GM12878 (cell line): Measurements from ENCODE around the gene ADSS2. TPM values are rescaled to one million over a fixed set of nuclear protein-coding genes. Genes with fewer than 3 reads are reported as not detected.

Experiments
- ATAC-seq: fragments of 200-7000 bp; cut with Tn5 transposase; 3 replicates; pipeline ENCODE4 v1.9.1; 2020; ENCODE audit warnings: mild to moderate bottlenecking, moderate library complexity
- BruUV-seq: library from RNA; stranded (reverse); fragments of 400-500 nt; replicated peaks from 2 replicates; lab custom pipeline; 2021; lab: Mats Ljungman, UMichigan
- CTCF ChIA-PET: fragments of 300-600 bp; sonication (Branson Sonifier 250); formaldehyde crosslinking; extraction: SDS; loops from one replicate; lab custom pipeline; 2021; ENCODE audit warnings: inconsistent platforms; lab: Yijun Ruan, JAX
- POLR2A ChIA-PET: fragments of 350-600 bp; formaldehyde crosslinking; extraction: SDS; loops from one replicate; lab custom pipeline; 2021; ENCODE audit warnings: inconsistent platforms; lab: Charles Lee
- RAD21 ChIA-PET: fragments of 300-600 bp; sonication (Branson Sonifier 250); formaldehyde crosslinking; loops from one replicate; lab custom pipeline; 2023; ENCODE audit warnings: antibody characterized with exemption; ENCODE audit not compliant: unreplicated experiment; lab: Charles Lee
- SMC1A ChIA-PET: fragments of 300-600 bp; sonication (Branson Sonifier 250); formaldehyde crosslinking; loops from one replicate; lab custom pipeline; 2023; ENCODE audit not compliant: unreplicated experiment, uncharacterized antibody; lab: Charles Lee
- DNase-seq: peaks from one replicate; pipeline ENCODE4 v3.0.0-alpha.2; 2011; ENCODE audit warnings: low read depth, low spot score
- FAIRE-seq: peaks from 3 replicates; lab custom pipeline; 2011; peaks lifted over from hg19 to GRCh38; lab: Jason Lieb, UNC
- H2AFZ ChIP-seq: 2 replicates; pipeline ENCODE4 v1.6.0; 2011; ENCODE audit warnings: low read depth, low read length, control low read depth; ENCODE audit not compliant: control insufficient read depth
- H3K27ac ChIP-seq: 2 replicates; pipeline ENCODE4 v1.5.1; 2011; ENCODE audit warnings: control low read depth; ENCODE audit not compliant: control insufficient read depth, insufficient read depth
- H3K27me3 ChIP-seq, 2 experiments: replicated peaks in 1 of 2; 2 replicates each; pipeline versions ENCODE4 v1.6.0 to v1.6.1; 2011; ENCODE audit warnings: low read length in 1 of 2; ENCODE audit not compliant: control insufficient read depth in 2 of 2, insufficient read depth in 2 of 2
- H3K36me3 ChIP-seq, 2 experiments: 2 replicates each; pipeline ENCODE4 v1.5.1; 2011; ENCODE audit warnings: low read length in 1 of 2; ENCODE audit not compliant: control insufficient read depth in 2 of 2, insufficient read depth in 2 of 2
- H3K4me1 ChIP-seq: 2 replicates; pipeline ENCODE4 v1.6.1; 2011; ENCODE audit warnings: mild to moderate bottlenecking, low read length, moderate library complexity, mixed read lengths; ENCODE audit not compliant: control insufficient read depth, insufficient read depth
- H3K4me2 ChIP-seq: 2 replicates; pipeline ENCODE4 v1.6.0; 2011; ENCODE audit warnings: control low read depth; ENCODE audit not compliant: control insufficient read depth, insufficient read depth
- H3K4me3 ChIP-seq: fragments of 200-600 bp; sonication (generic); 2 replicates; pipeline ENCODE4 v1.5.1; 2016
- H3K79me2 ChIP-seq: 2 replicates; pipeline ENCODE4 v1.6.0; 2011; ENCODE audit warnings: low read length; ENCODE audit not compliant: control insufficient read depth, insufficient read depth
- H3K9ac ChIP-seq: 2 replicates; pipeline ENCODE4 v1.8.0; 2011; ENCODE audit warnings: low read length, control low read depth, mixed read lengths; ENCODE audit not compliant: control insufficient read depth, insufficient read depth
- H3K9me3 ChIP-seq: replicated peaks from 3 replicates; pipeline ENCODE4 v1.5.1; 2011; ENCODE audit warnings: mild to moderate bottlenecking, low read length; ENCODE audit not compliant: control insufficient read depth, insufficient read depth
- H4K20me1 ChIP-seq: 2 replicates; pipeline ENCODE4 v1.6.0; 2011; ENCODE audit not compliant: control insufficient read depth, insufficient read depth
- CTCF ChIP-seq, 3 experiments: IDR thresholded peaks in 2 of 3; conservative IDR thresholded peaks in 1 of 3; 2 replicates each; pipeline ENCODE4 v1.5.1; 2011; ENCODE audit warnings: low read depth in 3 of 3, low read length in 3 of 3, mild to moderate bottlenecking in 3 of 3, control low read depth in 2 of 3, moderate library complexity in 2 of 3, inconsistent platforms in 1 of 3, mixed read lengths in 1 of 3; ENCODE audit not compliant: control insufficient read depth in 2 of 3, insufficient read depth in 1 of 3; ENCODE audit errors: extremely low read depth in 1 of 3
- FOXM1 ChIP-seq: IDR thresholded peaks from 2 replicates; pipeline ENCODE4 v1.6.1; 2012; ENCODE audit warnings: low read depth, mild to moderate bottlenecking, inconsistent platforms, low read length, moderate library complexity
- PBX3 ChIP-seq: IDR thresholded peaks from 2 replicates; pipeline ENCODE4 v1.6.1; 2011; ENCODE audit warnings: mild to moderate bottlenecking, low read depth, low read length, moderate library complexity; ENCODE audit not compliant: insufficient replicate concordance
- SMAD5 ChIP-seq: IDR thresholded peaks from 2 replicates; pipeline ENCODE4 v1.6.1; 2016; ENCODE audit warnings: antibody characterized with exemption, low read depth
- SP1 ChIP-seq: IDR thresholded peaks from one replicate; pipeline ENCODE4 v1.6.1; 2011; ENCODE audit warnings: low read depth, low read length
- SREBF2 ChIP-seq: IDR thresholded peaks from 2 replicates; pipeline ENCODE4 v1.6.1; 2012; ENCODE audit warnings: mild to moderate bottlenecking, low read length
- WGBS: methylation state at CpG from one replicate; pipeline ENCODE4 v1.1.6; 2016; ENCODE audit warnings: low lambda C conversion rate; ENCODE audit not compliant: insufficient replicate concordance, insufficient coverage; ENCODE audit errors: missing lambda C conversion rate; 5-methylcytosine and 5-hydroxymethylcytosine counted together
- in situ Hi-C: fragments of 300-500 bp; cut with MboI; formaldehyde crosslinking; loops from 9 replicates; pipeline ENCODE4 v1.14.3; 2018; ENCODE audit warnings: mixed read lengths
- intact Hi-C: fragments of 100-400 bp; cut with micrococcal nuclease; formaldehyde crosslinking; loops from one replicate; pipeline ENCODE4 v1.14.2; 2022; ENCODE audit not compliant: unreplicated experiment
- polyA plus RNA-seq, 11 experiments: library from polyadenylated mRNA; depleted of rRNA in 4 of 11; unstranded in 6 of 11; stranded (reverse) in 5 of 11; fragments of >200 nt; fragmentation: Nextera tagmentation in 4 of 11; fragmentation: Illumina TruSeq in 1 of 11; extraction: Ambion mirVana in 4 of 11; extraction: Trizol in 1 of 11; gene quantifications; 1 replicate in 1 of 11; 2 replicates in 10 of 11; pipeline versions ENCODE4 v1.2.1 to v1.2.3, GENCODE V29; 2011 to 2016; ENCODE audit warnings: inconsistent platforms in 2 of 11, missing spikeins in 2 of 11, low read depth in 1 of 11
- total RNA-seq, 4 experiments: library from RNA; depleted of rRNA in 3 of 4; stranded (reverse); fragments of >200 nt in 3 of 4; fragmentation: Illumina TruSeq in 1 of 4; extraction: Trizol in 1 of 4; gene quantifications; 2 replicates each; pipeline versions ENCODE4 v1.2.1 to v1.2.3, GENCODE V29; 2013 to 2021

The ADSS2 gene
- total and polyA plus RNA-seq, 10 of the 15 experiments (the other 5 are each of a cell fraction or from before 2014, with no cell fraction given), result 8.1 to 49.3 (median 40.6) TPM

GRCh38 chr1:244444854-244445253 is 6.9 kb downstream of the ADSS2 start (continued):
- no peak for TF ChIP-seq CTCF (IDR thresholded peaks at IDR 0.05 in 2 of 3, conservative IDR thresholded peaks at IDR 0.05 in 1 of 3; ENCODE audit: control insufficient read depth in 2 of 3, extremely low read depth in 1 of 3, insufficient read depth in 1 of 3, low read depth in 3 of 3, low read length in 3 of 3)
- TF ChIP-seq SMAD5, result no peak
- TF ChIP-seq, all 136 proteins: peak for 0

GRCh38 chr1:244442850-244443249 is 8.9 kb downstream of the ADSS2 start:
- TSS peak; percentile 23 for BruUV-seq
- peaks cover 2 to 8% of the 10 kb centered on the region in 2 experiments; a peak in 3 of 4 replicates for H3K36me3 ChIP-seq
- peaks cover 67% of the 10 kb centered on the region for H3K79me2 ChIP-seq
- in situ Hi-C loops (no loop called here), intact Hi-C loops (no loop called here)
- ChIA-PET CTCF (interaction anchor here (0.6 to 1.1 kb wide), 2 partner anchors 17 to 851 kb away, joined by 3 read pairs; no protein-coding TSS in a partner anchor), SMC1A (interaction anchor here (1.1 to 1.6 kb wide), 4 partner anchors 11 to 118 kb away, joined by 3 to 12 read pairs (median 4); no protein-coding TSS in a partner anchor), POLR2A (no interaction called here), RAD21 (no interaction called here)
- no peaks in the 10 kb centered on the region for H3K27me3 ChIP-seq
- no peak overlapping the region for H3K9ac ChIP-seq
- TF ChIP-seq SREBF2 (no peak), FOXM1 (no peak), SP1 (no peak), PBX3 (no peak)
- no peak for DNase-seq
- ATAC-seq, result no peak
- no peaks in the 10 kb centered on the region for H3K4me1 ChIP-seq
- H3K4me2 ChIP-seq, result no peak overlapping the region
- no peak overlapping the region for H3K4me3 ChIP-seq
- no peak for FAIRE-seq
- H2AFZ ChIP-seq, result no peak overlapping the region
- 95% methylated on average over 2 of the region's 2 CpGs for WGBS
- no peak overlapping the region for H3K27ac ChIP-seq
- H3K9me3 ChIP-seq, result no peaks in the 10 kb centered on the region
- no peaks in the 10 kb centered on the region for H4K20me1 ChIP-seq
